ACC112 (cell line): ENCODE results near the gene TMEM9.
"Not testable (repeated sequence)": the region's sequence is repeated elsewhere in the genome, so short reads cannot be mapped to it uniquely, and the experiment has no call there.

Experiments used
- H2AFZ ChIP-seq: fragments of 200-600 bp; sonication (generic); one replicate; pipeline ENCODE4 v1.6.0; 2017; ENCODE audit warnings: antibody characterized with exemption, low read length; ENCODE audit not compliant: unreplicated experiment
- H3K27ac ChIP-seq: fragments of 200-600 bp; sonication (generic); 2 replicates; pipeline ENCODE4 v1.5.1; 2014; ENCODE audit warnings: low read depth, mild to moderate bottlenecking, antibody characterized with exemption, low read length, moderate library complexity
- H3K27me3 ChIP-seq: fragments of 200-600 bp; sonication (generic); 2 replicates; pipeline ENCODE4 v1.6.1; 2014; ENCODE audit warnings: mild to moderate bottlenecking, antibody characterized with exemption, low read length, moderate library complexity, mixed read lengths; ENCODE audit not compliant: insufficient read depth
- H3K36me3 ChIP-seq: fragments of 200-600 bp; sonication (generic); 2 replicates; pipeline ENCODE4 v1.6.1; 2016; ENCODE audit warnings: mild to moderate bottlenecking, antibody characterized with exemption, low read length, moderate library complexity, mixed read lengths; ENCODE audit not compliant: insufficient read depth
- H3K4me1 ChIP-seq: fragments of 200-600 bp; sonication (generic); one replicate; pipeline ENCODE4 v1.6.1; 2016; ENCODE audit warnings: low read length, mixed read lengths; ENCODE audit not compliant: insufficient read depth, unreplicated experiment, control insufficient read depth
- H3K4me3 ChIP-seq: fragments of 200-600 bp; sonication (generic); 2 replicates; pipeline ENCODE4 v1.5.1; 2014; ENCODE audit warnings: mild to moderate bottlenecking, low read depth, low read length
- H3K79me2 ChIP-seq: fragments of 200-600 bp; sonication (generic); one replicate; pipeline ENCODE4 v1.6.0; 2016; ENCODE audit warnings: low read length; ENCODE audit not compliant: control insufficient read depth, unreplicated experiment, insufficient read depth

TMEM9 gene

GRCh38 chr1:201163707-201164106 lies 9.4 kb upstream of the TMEM9 start:
- H3K36me3 ChIP-seq = no peaks in the 10 kb centered on the region
- H2AFZ ChIP-seq = no peak overlapping the region
- no peak overlapping the region for H3K4me3 ChIP-seq
- H3K27ac ChIP-seq = no peak overlapping the region
- no peaks in the 10 kb centered on the region for H3K4me1 ChIP-seq
- H3K27me3 ChIP-seq = peaks cover 12% of the 10 kb centered on the region; the same call in 1 of the 2 replicates
- no peaks in the 10 kb centered on the region for H3K79me2 ChIP-seq

DNA sequence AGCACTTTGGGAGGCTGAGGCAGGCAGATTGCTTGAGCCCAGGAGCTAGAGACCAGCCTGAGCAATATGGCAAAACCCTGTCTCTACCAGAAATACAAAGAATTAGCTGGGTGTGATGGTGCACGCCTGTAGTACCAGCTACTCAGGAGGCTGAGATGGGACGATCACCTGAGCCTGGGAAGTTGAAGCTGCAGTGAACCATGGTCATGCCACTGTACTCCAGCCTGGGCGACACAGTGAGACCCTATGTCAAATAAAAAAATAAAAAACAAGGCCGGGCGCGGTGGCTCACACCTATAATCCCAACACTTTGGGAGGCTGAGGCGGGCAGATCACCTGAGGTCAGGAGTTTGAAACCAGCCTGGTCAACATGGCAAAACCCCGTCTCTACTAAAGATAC lies 8.8 kb upstream of the TMEM9 start:
- not testable (repeated sequence) for H3K4me3 ChIP-seq, H3K36me3 ChIP-seq, H2AFZ ChIP-seq, H3K79me2 ChIP-seq, H3K4me1 ChIP-seq, H3K27ac ChIP-seq
- peaks cover 14% of the 10 kb centered on the region for H3K27me3 ChIP-seq

DNA sequence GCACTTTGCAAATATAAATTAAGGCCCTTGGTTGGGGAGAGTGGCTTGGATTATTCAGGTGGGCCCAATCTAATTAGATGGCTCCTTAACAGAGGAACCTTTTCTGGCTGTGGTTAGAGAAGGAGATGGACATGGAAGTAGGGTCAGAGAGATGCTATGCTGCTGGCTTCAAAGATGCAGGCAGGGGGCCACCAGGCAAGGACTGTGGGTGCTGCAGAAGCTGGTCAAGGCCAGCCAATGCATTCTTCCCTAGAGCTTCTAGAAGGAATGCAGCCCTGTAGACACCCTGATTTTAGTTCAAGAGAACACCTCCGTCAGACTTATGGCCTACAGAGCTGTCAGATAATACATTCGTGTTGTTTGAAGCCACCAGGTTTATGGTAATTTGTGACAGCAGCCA lies 3.7 kb upstream of the TMEM9 start:
- Histone ChIP-seq H3K4me3 (no peak overlapping the region), H2AFZ (no peak overlapping the region), H3K36me3 (no peaks in the 10 kb centered on the region), H3K79me2 (peaks cover 9% of the 10 kb centered on the region), H3K4me1 (peaks cover 8% of the 10 kb centered on the region), H3K27me3 (peaks cover 32% of the 10 kb centered on the region), H3K27ac (no peak overlapping the region)

GRCh38 chr1:201156819-201157218 lies 2.5 kb upstream of the TMEM9 start:
- peaks cover 16% of the 10 kb centered on the region for H3K4me1 ChIP-seq
- no peaks in the 10 kb centered on the region for H3K36me3 ChIP-seq
- no peak overlapping the region for H2AFZ ChIP-seq
- peaks cover 32% of the 10 kb centered on the region for H3K27me3 ChIP-seq
- H3K79me2 ChIP-seq = peaks cover 9% of the 10 kb centered on the region
- no peak overlapping the region for H3K4me3 ChIP-seq
- no peak overlapping the region for H3K27ac ChIP-seq

DNA sequence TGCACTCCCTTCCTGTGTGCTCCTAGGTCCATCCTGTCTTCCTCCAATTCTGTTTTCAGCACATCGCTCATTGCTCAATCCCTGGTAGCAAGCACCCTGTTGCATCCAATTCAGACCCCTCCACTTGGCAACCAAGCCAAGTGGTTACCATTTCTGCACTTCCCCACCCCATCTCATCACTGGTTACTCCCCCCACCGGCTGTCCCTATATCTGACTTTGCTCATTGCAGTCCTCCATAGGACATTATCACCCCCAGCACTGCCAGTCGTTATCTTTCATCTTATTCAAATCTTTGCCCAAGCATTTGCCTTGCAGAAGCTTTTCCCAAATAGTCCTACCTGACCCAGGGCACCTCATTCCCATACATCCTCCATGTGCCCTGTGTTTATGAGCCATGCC lies 2.1 kb upstream of the TMEM9 start:
- Histone ChIP-seq H3K79me2 (peaks cover 9% of the 10 kb centered on the region), H2AFZ (no peak overlapping the region), H3K36me3 (peaks cover 4% of the 10 kb centered on the region; the same call in 1 of the 2 replicates), H3K27me3 (peaks cover 28% of the 10 kb centered on the region), H3K4me3 (no peak overlapping the region), H3K27ac (no peak overlapping the region), H3K4me1 (peaks cover 16% of the 10 kb centered on the region)

- H3K4me1 ChIP-seq = peaks cover 16% of the 10 kb centered on the region
- H3K27ac ChIP-seq = no peak overlapping the region
- peaks cover 5% of the 10 kb centered on the region; the same call in 1 of the 2 replicates for H3K36me3 ChIP-seq
- peaks cover 9% of the 10 kb centered on the region for H3K79me2 ChIP-seq
- no peak overlapping the region for H3K4me3 ChIP-seq
- no peak overlapping the region for H2AFZ ChIP-seq
- peaks cover 26% of the 10 kb centered on the region; the same call in 1 of the 2 replicates for H3K27me3 ChIP-seq
Measured at GRCh38 chr1:201155354-201155753, 1.1 kb upstream of the TMEM9 start.

GRCh38 chr1:201153474-201154388 lies 543 bp downstream of the TMEM9 start:
- H3K79me2 ChIP-seq = peaks cover 9% of the 10 kb centered on the region
- peaks cover 5% of the 10 kb centered on the region; the same call in 1 of the 2 replicates for H3K36me3 ChIP-seq
- H3K27me3 ChIP-seq = peaks cover 26% of the 10 kb centered on the region; the same call in 1 of the 2 replicates
- peaks cover 16% of the 10 kb centered on the region for H3K4me1 ChIP-seq
- H2AFZ ChIP-seq = peak overlapping the region; percentile 99
- no peak overlapping the region for H3K27ac ChIP-seq
- peak overlapping the region; percentile 96 for H3K4me3 ChIP-seq

- H2AFZ ChIP-seq = no peak overlapping the region
- peaks cover 5% of the 10 kb centered on the region; the same call in 1 of the 2 replicates for H3K36me3 ChIP-seq
- H3K27ac ChIP-seq = no peak overlapping the region
- H3K4me1 ChIP-seq = peaks cover 16% of the 10 kb centered on the region
- no peaks in the 10 kb centered on the region for H3K27me3 ChIP-seq
- H3K4me3 ChIP-seq = no peak overlapping the region
- peaks cover 9% of the 10 kb centered on the region for H3K79me2 ChIP-seq
Measured at GRCh38 chr1:201149400-201149799, 4.9 kb downstream of the TMEM9 start.

GRCh38 chr1:201147396-201148015 lies 6.8 kb downstream of the TMEM9 start:
- Histone ChIP-seq H3K4me1 (peaks cover 3% of the 10 kb centered on the region), H3K36me3 (peaks cover 11% of the 10 kb centered on the region; the same call in 1 of the 2 replicates)

DNA sequence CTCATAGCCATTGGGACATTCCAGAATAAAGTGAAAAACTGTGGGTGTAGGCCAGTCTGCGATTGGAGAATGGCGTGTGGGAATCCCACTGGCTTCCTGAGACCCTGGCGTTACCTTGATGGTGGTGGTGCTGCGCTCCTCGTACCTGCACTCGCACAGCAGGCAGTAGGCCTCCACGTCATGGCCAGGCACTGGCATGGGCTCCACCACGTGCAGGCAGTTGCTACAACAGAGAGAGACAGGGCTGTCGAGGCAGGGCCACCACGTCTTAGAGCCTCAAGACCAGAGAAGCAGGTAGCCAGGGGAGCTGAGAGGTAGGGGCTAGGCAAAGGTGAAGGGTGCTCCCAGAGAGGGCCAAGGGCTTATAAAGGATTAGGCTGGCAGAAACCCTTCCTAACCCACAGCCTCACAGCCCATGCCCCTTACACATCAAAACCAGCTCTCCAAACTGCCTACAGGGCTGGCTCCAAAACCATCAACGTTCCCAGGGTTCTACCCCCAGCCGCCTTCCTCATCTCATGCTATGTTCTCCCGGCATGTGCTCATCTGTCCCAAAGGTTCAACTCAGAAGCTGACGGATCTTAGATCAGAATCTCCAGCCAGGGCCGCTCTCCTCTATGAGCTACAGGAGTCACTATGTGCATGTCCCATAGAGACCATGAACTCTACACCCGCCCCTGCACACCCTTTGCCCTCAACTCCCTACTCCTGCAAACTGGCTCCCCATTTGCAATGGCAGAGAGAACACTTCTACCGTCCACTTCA lies 7.5 kb downstream of the TMEM9 start:
- Histone ChIP-seq H3K79me2 (no peaks in the 10 kb centered on the region), H2AFZ (no peak overlapping the region), H3K4me3 (no peak overlapping the region), H3K4me1 (no peaks in the 10 kb centered on the region), H3K36me3 (peaks cover 11% of the 10 kb centered on the region; the same call in 1 of the 2 replicates), H3K27me3 (no peaks in the 10 kb centered on the region), H3K27ac (no peak overlapping the region)

More at GRCh38 chr1:201147396-201148015, 6.8 kb downstream of the TMEM9 start:
- no peaks in the 10 kb centered on the region for H3K27me3 ChIP-seq
- H3K4me3 ChIP-seq = no peak overlapping the region
- H2AFZ ChIP-seq = no peak overlapping the region
- H3K27ac ChIP-seq = no peak overlapping the region
- no peaks in the 10 kb centered on the region for H3K79me2 ChIP-seq
